ENCODE data around the gene PLCB4. TPM values are rescaled to one million over a fixed set of nuclear protein-coding genes. Genes with fewer than 3 reads are reported as not detected.

The PLCB4 gene
- total RNA-seq, 1 experiment from 2014 or later = 10.1 TPM

DNA sequence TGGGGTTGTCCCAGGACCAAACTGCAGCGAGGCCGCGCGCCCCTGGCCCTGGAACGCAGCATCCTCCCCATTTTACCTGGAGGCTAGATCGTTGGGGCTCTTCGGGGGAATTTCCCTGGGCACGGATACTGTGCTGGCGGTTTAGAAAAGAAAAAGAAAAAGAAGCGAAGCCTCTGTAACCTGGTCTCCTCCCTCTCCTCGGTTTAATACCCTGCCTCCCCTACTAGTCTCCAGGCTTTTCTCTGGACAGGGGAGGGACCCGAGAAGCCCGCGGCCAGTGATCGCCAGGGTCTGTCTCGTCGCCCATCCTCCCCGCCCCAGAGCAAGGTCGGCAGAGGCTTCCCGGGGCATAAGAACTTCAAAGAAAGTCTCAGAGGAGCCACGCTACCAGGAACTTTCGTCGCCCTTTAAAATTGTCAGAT lies 439.4 kb downstream of the PLCB4 start:
- DNase-seq = no peak
- H2BK5ac ChIP-seq (ENCODE audit: insufficient read length, low read length) = no peak overlapping the region
- H2BK12ac ChIP-seq (ENCODE audit: insufficient read length, low read depth, low read length) = no peak overlapping the region
- H3K4me1 ChIP-seq (ENCODE audit: insufficient read depth, low read length) = no peaks in the 10 kb centered on the region; the same call in 1 of the 2 replicates
- H3K18ac ChIP-seq (ENCODE audit: insufficient read length, low read depth, low read length) = no peak overlapping the region
- H3K27ac ChIP-seq (ENCODE audit: insufficient read length, low read depth, low read length) = no peak overlapping the region
- H3K27me3 ChIP-seq (ENCODE audit: insufficient read depth, low read length) = peaks cover 49% of the 10 kb centered on the region; the same call in 1 of the 2 replicates
- Mint-ChIP-seq H3K27me3 (ENCODE audit: low read depth) (peaks cover 98% of the 10 kb centered on the region), H3K27ac (no peak overlapping the region), H3K36me3 (ENCODE audit: insufficient read depth in 1 of 3, low read depth in 3 of 3) (no peaks in the 10 kb centered on the region), H3K9me3 (peaks cover 1 to 4% of the 10 kb centered on the region in 2 experiments; a peak in 1 of 5 replicates), H3K4me3 (peak overlapping the region in 1 of 2 experiments; percentile 68; a peak in 4 of 5 replicates), H3K4me1 (peaks cover 17 to 24% of the 10 kb centered on the region in 2 experiments)
- no peak overlapping the region for H3T11ph ChIP-seq (ENCODE audit: low read length)
- no peak overlapping the region for H4K5ac ChIP-seq (ENCODE audit: insufficient read length, low read depth, low read length)
- no peak overlapping the region for H3K9ac ChIP-seq (ENCODE audit: extremely low read depth, insufficient read length, low read length)
- no peak overlapping the region; the same call in 1 of the 2 replicates for H3K14ac ChIP-seq (ENCODE audit: insufficient read depth, low read length)
- H3K4me2 ChIP-seq (ENCODE audit: insufficient read depth, insufficient read length, low read length) = peak overlapping the region; percentile 36
- H3K23me2 ChIP-seq (ENCODE audit: insufficient read length, low read depth, low read length, poor library complexity, severe bottlenecking) = peaks cover 3% of the 10 kb centered on the region
- H3K4ac ChIP-seq (ENCODE audit: low read depth, low read length) = no peak overlapping the region
- TF ChIP-seq, protein P1, sequence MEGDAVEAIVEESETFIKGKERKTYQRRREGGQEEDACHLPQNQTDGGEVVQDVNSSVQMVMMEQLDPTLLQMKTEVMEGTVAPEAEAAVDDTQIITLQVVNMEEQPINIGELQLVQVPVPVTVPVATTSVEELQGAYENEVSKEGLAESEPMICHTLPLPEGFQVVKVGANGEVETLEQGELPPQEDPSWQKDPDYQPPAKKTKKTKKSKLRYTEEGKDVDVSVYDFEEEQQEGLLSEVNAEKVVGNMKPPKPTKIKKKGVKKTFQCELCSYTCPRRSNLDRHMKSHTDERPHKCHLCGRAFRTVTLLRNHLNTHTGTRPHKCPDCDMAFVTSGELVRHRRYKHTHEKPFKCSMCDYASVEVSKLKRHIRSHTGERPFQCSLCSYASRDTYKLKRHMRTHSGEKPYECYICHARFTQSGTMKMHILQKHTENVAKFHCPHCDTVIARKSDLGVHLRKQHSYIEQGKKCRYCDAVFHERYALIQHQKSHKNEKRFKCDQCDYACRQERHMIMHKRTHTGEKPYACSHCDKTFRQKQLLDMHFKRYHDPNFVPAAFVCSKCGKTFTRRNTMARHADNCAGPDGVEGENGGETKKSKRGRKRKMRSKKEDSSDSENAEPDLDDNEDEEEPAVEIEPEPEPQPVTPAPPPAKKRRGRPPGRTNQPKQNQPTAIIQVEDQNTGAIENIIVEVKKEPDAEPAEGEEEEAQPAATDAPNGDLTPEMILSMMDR (conservative IDR thresholded peaks at IDR 0.05) = no peak
- no peak overlapping the region; the same call in 1 of the 2 replicates for H2BK15ac ChIP-seq (ENCODE audit: low read depth, low read length)
- H2AK5ac ChIP-seq (ENCODE audit: insufficient read length, low read length) = no peak overlapping the region
- H3K23ac ChIP-seq (ENCODE audit: insufficient read length, low read depth, low read length) = no peak overlapping the region
- H3K56ac ChIP-seq (ENCODE audit: insufficient read length, low read depth, low read length) = no peak overlapping the region
- H4K91ac ChIP-seq (ENCODE audit: insufficient read length, low read depth, low read length) = no peak overlapping the region
- no CpG with 5 or more reads among the region's 23 CpGs for WGBS (ENCODE audit: extremely low coverage, insufficient read length, low lambda C conversion rate)
- H2AFZ ChIP-seq (ENCODE audit: low read length) = no peak overlapping the region
- no peak overlapping the region for H2BK20ac ChIP-seq (ENCODE audit: low read depth, low read length, poor library complexity, severe bottlenecking)
- no peak overlapping the region for H4K8ac ChIP-seq (replicated peaks; ENCODE audit: insufficient read length, low read depth, low read length)
- no peaks in the 10 kb centered on the region for H3K9me3 ChIP-seq (ENCODE audit: control insufficient read depth, low read depth, low read length)
- no peak overlapping the region for H2BK120ac ChIP-seq (ENCODE audit: low read depth, low read length, poor library complexity, severe bottlenecking)
- H3K79me2 ChIP-seq (ENCODE audit: insufficient read depth, low read length) = no peaks in the 10 kb centered on the region
- H3K79me1 ChIP-seq (ENCODE audit: insufficient read depth, low read depth, low read length, poor library complexity, severe bottlenecking) = no peaks in the 10 kb centered on the region
- no peaks in the 10 kb centered on the region for H4K20me1 ChIP-seq (ENCODE audit: control insufficient read depth, insufficient read depth, insufficient read length)
